Activated naive CD8-positive, alpha-beta T cell treated with anti-CD3 and anti-CD28 coated beads for 36 hours (primary cell): ENCODE data around the gene RFX4. TPM values are rescaled to one million over a fixed set of nuclear protein-coding genes. Genes with fewer than 3 reads are reported as not detected.
A peak's percentile ranks its signal among the peaks of the same experiment; 100 is the strongest.

Experiments
- DNase-seq: peaks from one replicate; pipeline ENCODE4 v3.0.0; 2021
- H3K27ac Mint-ChIP-seq: one replicate; pipeline ENCODE4 v1.8.0; 2022; ENCODE audit warnings: mild to moderate bottlenecking, moderate library complexity, mixed read lengths
- H3K27me3 Mint-ChIP-seq: one replicate; pipeline ENCODE4 v1.8.0; 2022; ENCODE audit warnings: mild to moderate bottlenecking, mixed read lengths
- H3K36me3 Mint-ChIP-seq: one replicate; pipeline ENCODE4 v1.8.0; 2021; ENCODE audit warnings: mild to moderate bottlenecking, mixed read lengths
- H3K4me1 Mint-ChIP-seq: one replicate; pipeline ENCODE4 v1.8.0; 2021; ENCODE audit warnings: mixed read lengths
- H3K4me3 Mint-ChIP-seq: one replicate; pipeline ENCODE4 v1.8.0; 2022; ENCODE audit warnings: mild to moderate bottlenecking, moderate library complexity, mixed read lengths
- H3K9me3 Mint-ChIP-seq: one replicate; pipeline ENCODE4 v1.8.0; 2022; ENCODE audit warnings: mixed read lengths
- total RNA-seq, 2 experiments: library from RNA; stranded (reverse); gene quantifications; one replicate each; pipeline ENCODE4 v1.2.3, GENCODE V29; 2021

The RFX4 gene
- total RNA-seq, 2 experiments from 2014 or later = not detected

GRCh38 chr12:106782619-106783018 is 199.8 kb downstream of the RFX4 start:
- no peaks in the 10 kb centered on the region for H3K27me3 Mint-ChIP-seq
- H3K9me3 Mint-ChIP-seq = no peaks in the 10 kb centered on the region
- no peak overlapping the region for H3K27ac Mint-ChIP-seq
- H3K4me1 Mint-ChIP-seq = peaks cover 14% of the 10 kb centered on the region
- peaks cover 20% of the 10 kb centered on the region for H3K36me3 Mint-ChIP-seq
- no peak for DNase-seq
- no peak overlapping the region for H3K4me3 Mint-ChIP-seq

- Mint-ChIP-seq H3K4me1 (peaks cover 8% of the 10 kb centered on the region), H3K36me3 (peaks cover 28% of the 10 kb centered on the region), H3K9me3 (no peaks in the 10 kb centered on the region), H3K4me3 (peak overlapping the region; percentile 15), H3K27ac (no peak overlapping the region), H3K27me3 (no peaks in the 10 kb centered on the region)
- DNase-seq = no peak
Observed at GRCh38 chr12:106783515-106783914, 200.7 kb downstream of the RFX4 start.

GRCh38 chr12:106790020-106790419 is 207.2 kb downstream of the RFX4 start:
- no peaks in the 10 kb centered on the region for H3K27me3 Mint-ChIP-seq
- peaks cover 50% of the 10 kb centered on the region for H3K36me3 Mint-ChIP-seq
- no peak overlapping the region for H3K4me3 Mint-ChIP-seq
- no peak for DNase-seq
- H3K27ac Mint-ChIP-seq = no peak overlapping the region
- no peaks in the 10 kb centered on the region for H3K4me1 Mint-ChIP-seq
- no peaks in the 10 kb centered on the region for H3K9me3 Mint-ChIP-seq

- no peaks in the 10 kb centered on the region for H3K27me3 Mint-ChIP-seq
- H3K4me3 Mint-ChIP-seq = no peak overlapping the region
- peaks cover 44% of the 10 kb centered on the region for H3K36me3 Mint-ChIP-seq
- H3K4me1 Mint-ChIP-seq = no peaks in the 10 kb centered on the region
- no peak overlapping the region for H3K27ac Mint-ChIP-seq
- DNase-seq = no peak
- no peaks in the 10 kb centered on the region for H3K9me3 Mint-ChIP-seq
Observed at GRCh38 chr12:106791531-106791930, 208.7 kb downstream of the RFX4 start.

- no peak overlapping the region for H3K4me3 Mint-ChIP-seq
- no peak overlapping the region for H3K27ac Mint-ChIP-seq
- H3K4me1 Mint-ChIP-seq = peaks cover 8% of the 10 kb centered on the region
- H3K36me3 Mint-ChIP-seq = peaks cover 26% of the 10 kb centered on the region
- no peaks in the 10 kb centered on the region for H3K9me3 Mint-ChIP-seq
- H3K27me3 Mint-ChIP-seq = no peaks in the 10 kb centered on the region
- DNase-seq = no peak
Observed at GRCh38 chr12:106794369-106794768, 211.6 kb downstream of the RFX4 start.

- H3K9me3 Mint-ChIP-seq = no peaks in the 10 kb centered on the region
- H3K4me1 Mint-ChIP-seq = peaks cover 12% of the 10 kb centered on the region
- no peak for DNase-seq
- H3K4me3 Mint-ChIP-seq = no peak overlapping the region
- peaks cover 9% of the 10 kb centered on the region for H3K36me3 Mint-ChIP-seq
- no peaks in the 10 kb centered on the region for H3K27me3 Mint-ChIP-seq
- H3K27ac Mint-ChIP-seq = no peak overlapping the region
Observed at GRCh38 chr12:106801167-106801708, 218.4 kb downstream of the RFX4 start.

- peaks cover 11% of the 10 kb centered on the region for H3K36me3 Mint-ChIP-seq
- no peaks in the 10 kb centered on the region for H3K27me3 Mint-ChIP-seq
Observed at GRCh38 chr12:106801830-106802533, 219.2 kb downstream of the RFX4 start.

GRCh38 chr12:106804668-106805067 is 221.9 kb downstream of the RFX4 start:
- Mint-ChIP-seq H3K4me1 (peaks cover 4% of the 10 kb centered on the region), H3K27ac (no peak overlapping the region), H3K9me3 (no peaks in the 10 kb centered on the region), H3K4me3 (no peak overlapping the region), H3K27me3 (no peaks in the 10 kb centered on the region), H3K36me3 (peaks cover 6% of the 10 kb centered on the region)
- no peak for DNase-seq

More at GRCh38 chr12:106801830-106802533, 219.2 kb downstream of the RFX4 start:
- Mint-ChIP-seq H3K4me3 (no peak overlapping the region), H3K27ac (no peak overlapping the region), H3K4me1 (peaks cover 12% of the 10 kb centered on the region), H3K9me3 (no peaks in the 10 kb centered on the region)
- no peak for DNase-seq

Other genes with a start within 250 kb of the RFX4 start
- gene POLR3B, start 225.3 kb upstream of the RFX4 start, total RNA-seq = 10 to 100 TPM; 13.7 to 14.2 TPM
- 1 to 10 TPM; 8.7 to 9.1 TPM for gene RIC8B, start 191.7 kb downstream of the RFX4 start, total RNA-seq